ENCODE results near the gene ZNRF3.

- no peak for TF ChIP-seq EZH2 (IDR thresholded peaks at IDR 0.05; ENCODE audit: borderline replicate concordance, insufficient read depth, low read depth, low read length, poor library complexity, severe bottlenecking)
- TF ChIP-seq, protein P1, sequence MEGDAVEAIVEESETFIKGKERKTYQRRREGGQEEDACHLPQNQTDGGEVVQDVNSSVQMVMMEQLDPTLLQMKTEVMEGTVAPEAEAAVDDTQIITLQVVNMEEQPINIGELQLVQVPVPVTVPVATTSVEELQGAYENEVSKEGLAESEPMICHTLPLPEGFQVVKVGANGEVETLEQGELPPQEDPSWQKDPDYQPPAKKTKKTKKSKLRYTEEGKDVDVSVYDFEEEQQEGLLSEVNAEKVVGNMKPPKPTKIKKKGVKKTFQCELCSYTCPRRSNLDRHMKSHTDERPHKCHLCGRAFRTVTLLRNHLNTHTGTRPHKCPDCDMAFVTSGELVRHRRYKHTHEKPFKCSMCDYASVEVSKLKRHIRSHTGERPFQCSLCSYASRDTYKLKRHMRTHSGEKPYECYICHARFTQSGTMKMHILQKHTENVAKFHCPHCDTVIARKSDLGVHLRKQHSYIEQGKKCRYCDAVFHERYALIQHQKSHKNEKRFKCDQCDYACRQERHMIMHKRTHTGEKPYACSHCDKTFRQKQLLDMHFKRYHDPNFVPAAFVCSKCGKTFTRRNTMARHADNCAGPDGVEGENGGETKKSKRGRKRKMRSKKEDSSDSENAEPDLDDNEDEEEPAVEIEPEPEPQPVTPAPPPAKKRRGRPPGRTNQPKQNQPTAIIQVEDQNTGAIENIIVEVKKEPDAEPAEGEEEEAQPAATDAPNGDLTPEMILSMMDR (IDR thresholded peaks at IDR 0.05) = no peak
These were observed 117.3 kb downstream of the ZNRF3 start for GRCh38 chr22:29000641-29001040.
